ENCODE measurements around the gene DNAH5.

DNA sequence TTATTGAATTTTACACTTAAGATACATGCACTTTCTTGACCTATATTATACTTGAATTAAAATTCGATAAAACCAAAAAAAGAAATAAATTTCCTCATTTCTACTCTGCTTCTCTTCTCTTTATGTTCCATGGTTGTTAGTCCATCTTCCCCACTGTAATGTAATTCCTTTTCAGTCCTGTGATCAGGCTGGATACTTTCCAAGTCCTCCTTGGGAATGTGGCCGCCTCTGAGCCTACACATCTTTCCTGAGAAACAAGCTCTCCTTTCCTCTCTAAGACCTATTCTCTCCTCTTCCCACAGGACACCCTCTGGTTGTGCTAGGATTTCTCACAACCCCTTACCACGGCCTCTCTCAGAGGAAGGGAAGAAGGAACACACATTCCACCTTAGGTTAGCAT, 285.1 kb downstream of the DNAH5 start:
- TF ChIP-seq, protein P1, sequence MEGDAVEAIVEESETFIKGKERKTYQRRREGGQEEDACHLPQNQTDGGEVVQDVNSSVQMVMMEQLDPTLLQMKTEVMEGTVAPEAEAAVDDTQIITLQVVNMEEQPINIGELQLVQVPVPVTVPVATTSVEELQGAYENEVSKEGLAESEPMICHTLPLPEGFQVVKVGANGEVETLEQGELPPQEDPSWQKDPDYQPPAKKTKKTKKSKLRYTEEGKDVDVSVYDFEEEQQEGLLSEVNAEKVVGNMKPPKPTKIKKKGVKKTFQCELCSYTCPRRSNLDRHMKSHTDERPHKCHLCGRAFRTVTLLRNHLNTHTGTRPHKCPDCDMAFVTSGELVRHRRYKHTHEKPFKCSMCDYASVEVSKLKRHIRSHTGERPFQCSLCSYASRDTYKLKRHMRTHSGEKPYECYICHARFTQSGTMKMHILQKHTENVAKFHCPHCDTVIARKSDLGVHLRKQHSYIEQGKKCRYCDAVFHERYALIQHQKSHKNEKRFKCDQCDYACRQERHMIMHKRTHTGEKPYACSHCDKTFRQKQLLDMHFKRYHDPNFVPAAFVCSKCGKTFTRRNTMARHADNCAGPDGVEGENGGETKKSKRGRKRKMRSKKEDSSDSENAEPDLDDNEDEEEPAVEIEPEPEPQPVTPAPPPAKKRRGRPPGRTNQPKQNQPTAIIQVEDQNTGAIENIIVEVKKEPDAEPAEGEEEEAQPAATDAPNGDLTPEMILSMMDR (IDR thresholded peaks at IDR 0.05), result no peak
- TF ChIP-seq POLR2A (IDR thresholded peaks at IDR 0.05), result no peak

Measured in esophagus squamous epithelium (tissue), 4 donors.